PC-3 (cell line): Measurements from ENCODE around the gene MAD1L1. TPM values are rescaled to one million over a fixed set of nuclear protein-coding genes. Genes with fewer than 3 reads are reported as not detected.

Source experiments
- ATAC-seq: fragments of 200-7000 bp; cut with Tn5 transposase; 2 replicates; pipeline ENCODE4 v1.9.1; 2020; ENCODE audit warnings: mild to moderate bottlenecking, moderate library complexity
- BruUV-seq: library from RNA; stranded (reverse); fragments of 400-500 nt; replicated peaks from 2 replicates; lab custom pipeline; 2021; lab: Mats Ljungman, UMichigan
- CTCF ChIA-PET: fragments of 300-600 bp; sonication (Branson Sonifier 250); formaldehyde crosslinking; loops from one replicate; lab custom pipeline; 2022; ENCODE audit warnings: antibody characterized with exemption; lab: Charles Lee
- POLR2A ChIA-PET: fragments of 300-600 bp; sonication (Branson Sonifier 250); formaldehyde crosslinking; loops from one replicate; lab custom pipeline; 2022; ENCODE audit warnings: antibody characterized with exemption; ENCODE audit not compliant: unreplicated experiment; lab: Charles Lee
- DNase-seq: peaks from one replicate; pipeline ENCODE4 v3.0.0-alpha.2; 2015
- H2AFZ ChIP-seq: fragments of 300-600 bp; sonication (generic); 2 replicates; pipeline ENCODE4 v1.6.0; 2016; ENCODE audit warnings: antibody characterized with exemption, low read length
- H3F3A ChIP-seq: fragments of 300-600 bp; sonication (generic); one replicate; pipeline ENCODE4 v1.6.0; 2017; ENCODE audit warnings: antibody characterized with exemption, low read length, control low read depth, mild to moderate bottlenecking; ENCODE audit not compliant: unreplicated experiment
- H3K27ac ChIP-seq: fragments of 300-600 bp; sonication (generic); 2 replicates; pipeline ENCODE4 v1.5.1; 2016; ENCODE audit warnings: mild to moderate bottlenecking, low read length
- H3K27me3 ChIP-seq: fragments of 300-600 bp; sonication (generic); 2 replicates; pipeline ENCODE4 v1.6.1; 2016; ENCODE audit warnings: low read length, mixed read lengths
- H3K36me3 ChIP-seq: fragments of 300-600 bp; sonication (generic); 2 replicates; pipeline ENCODE4 v1.6.1; 2016; ENCODE audit warnings: low read depth, mixed run types, low read length, mixed read lengths
- H3K4me1 ChIP-seq: fragments of 300-600 bp; sonication (generic); 2 replicates; pipeline ENCODE4 v1.5.1; 2016; ENCODE audit warnings: low read length; ENCODE audit not compliant: insufficient read depth
- H3K4me2 ChIP-seq: fragments of 300-600 bp; sonication (generic); 2 replicates; pipeline ENCODE4 v1.6.0; 2016; ENCODE audit warnings: low read length
- H3K4me3 ChIP-seq: fragments of 300-600 bp; sonication (generic); 2 replicates; pipeline ENCODE4 v1.5.1; 2016; ENCODE audit warnings: mild to moderate bottlenecking, low read length, mixed read lengths
- H3K79me2 ChIP-seq: fragments of 300-600 bp; sonication (generic); 2 replicates; pipeline ENCODE4 v1.6.1; 2017; ENCODE audit warnings: low read length, mixed read lengths
- H3K9ac ChIP-seq: fragments of 300-600 bp; sonication (generic); 2 replicates; pipeline ENCODE4 v1.6.0; 2016; ENCODE audit warnings: mild to moderate bottlenecking, low read length
- H3K9me2 ChIP-seq: fragments of 300-600 bp; sonication (generic); replicated peaks from 2 replicates; pipeline ENCODE4 v1.6.1; 2016; ENCODE audit warnings: mixed run types, low read length, mixed read lengths
- H3K9me3 ChIP-seq: fragments of 300-600 bp; sonication (generic); 2 replicates; pipeline ENCODE4 v1.6.1; 2016; ENCODE audit warnings: low read length, mixed read lengths
- H4K20me1 ChIP-seq: fragments of 300-600 bp; sonication (generic); 2 replicates; pipeline ENCODE4 v1.6.1; 2016; ENCODE audit warnings: low read length, mixed read lengths
- CTCF ChIP-seq: fragments of 300-600 bp; sonication (generic); conservative IDR thresholded peaks from 2 replicates; pipeline ENCODE4 v1.5.1; 2017; ENCODE audit warnings: antibody characterized with exemption, low read depth, mild to moderate bottlenecking, low read length
- EZH2 ChIP-seq: fragments of 300-600 bp; sonication (generic); IDR thresholded peaks from one replicate; pipeline ENCODE4 v1.6.1; 2017; ENCODE audit warnings: antibody characterized with exemption, mild to moderate bottlenecking, low read length; ENCODE audit not compliant: unreplicated experiment
- EZH2phosphoT487 ChIP-seq: fragments of 300-600 bp; sonication (generic); IDR thresholded peaks from 2 replicates; pipeline ENCODE4 v1.6.1; 2018; ENCODE audit warnings: mild to moderate bottlenecking, antibody characterized with exemption, low read length, borderline replicate concordance
- intact Hi-C: fragments of 100-400 bp; cut with micrococcal nuclease; formaldehyde crosslinking; loops from 2 replicates; pipeline ENCODE4 v1.9.0; 2023
- total RNA-seq: library from RNA; depleted of rRNA; stranded (reverse); fragments of >200 nt; gene quantifications from 2 replicates; pipeline ENCODE4 v1.2.3, GENCODE V29; 2014

The MAD1L1 gene
- total RNA-seq, 1 experiment from 2014 or later, result 88.4 TPM

- Histone ChIP-seq H3K79me2 (no peaks in the 10 kb centered on the region), H3K36me3 (no peaks in the 10 kb centered on the region), H4K20me1 (no peaks in the 10 kb centered on the region), H3K9me3 (no peaks in the 10 kb centered on the region), H3F3A (no peaks in the 10 kb centered on the region), H3K4me2 (no peak overlapping the region), H3K9ac (no peak overlapping the region), H2AFZ (no peak overlapping the region), H3K27me3 (no peaks in the 10 kb centered on the region), H3K27ac (no peak overlapping the region), H3K4me3 (no peak overlapping the region), H3K4me1 (no peaks in the 10 kb centered on the region), H3K9me2 (no peaks in the 10 kb centered on the region)
- no peak for DNase-seq
- BruUV-seq, result no TSS peak
- POLR2A ChIA-PET, result no interaction called here
- ATAC-seq, result no peak
- CTCF ChIA-PET, result no interaction called here
- TF ChIP-seq EZH2 (no peak), CTCF (no peak), EZH2phosphoT487 (no peak)
- intact Hi-C loops, result no loop called here
Measured at GRCh38 chr7:1849351-1850041, 383.2 kb downstream of the MAD1L1 start.

- H3K9ac ChIP-seq, result no peak overlapping the region
- ChIA-PET POLR2A (no interaction called here), CTCF (interaction anchor here (0.6 kb wide), 1 partner anchor 672 kb away, joined by 3 read pairs; no protein-coding TSS in a partner anchor)
- no peak for DNase-seq
- no peaks in the 10 kb centered on the region for H3K79me2 ChIP-seq
- H3K27ac ChIP-seq, result no peak overlapping the region
- ATAC-seq, result no peak
- BruUV-seq, result no TSS peak
- no peaks in the 10 kb centered on the region for H3K36me3 ChIP-seq
- no peaks in the 10 kb centered on the region for H3K27me3 ChIP-seq
- H3K4me2 ChIP-seq, result no peak overlapping the region
- intact Hi-C loops, result no loop called here
- no peaks in the 10 kb centered on the region for H4K20me1 ChIP-seq
- H3F3A ChIP-seq, result no peaks in the 10 kb centered on the region
- H3K4me3 ChIP-seq, result no peak overlapping the region
- H3K9me2 ChIP-seq, result no peaks in the 10 kb centered on the region
- TF ChIP-seq EZH2 (no peak), CTCF (no peak), EZH2phosphoT487 (no peak)
- no peak overlapping the region for H2AFZ ChIP-seq
- no peaks in the 10 kb centered on the region for H3K9me3 ChIP-seq
- H3K4me1 ChIP-seq, result no peaks in the 10 kb centered on the region
Measured at GRCh38 chr7:1848911-1849311, 383.8 kb downstream of the MAD1L1 start.

GRCh38 chr7:1848013-1848640 lies 384.6 kb downstream of the MAD1L1 start:
- Histone ChIP-seq H3K27ac (no peak overlapping the region), H3K9me3 (no peaks in the 10 kb centered on the region), H4K20me1 (no peaks in the 10 kb centered on the region), H3F3A (no peaks in the 10 kb centered on the region), H3K4me3 (no peak overlapping the region), H3K79me2 (no peaks in the 10 kb centered on the region), H3K9me2 (no peaks in the 10 kb centered on the region), H3K4me2 (no peak overlapping the region), H2AFZ (no peak overlapping the region), H3K9ac (no peak overlapping the region), H3K27me3 (no peaks in the 10 kb centered on the region), H3K36me3 (no peaks in the 10 kb centered on the region), H3K4me1 (no peaks in the 10 kb centered on the region)
- DNase-seq (no peak), ATAC-seq (no peak)
- ChIA-PET CTCF (interaction anchor here (0.6 kb wide), 1 partner anchor 671 kb away, joined by 3 read pairs; no protein-coding TSS in a partner anchor), POLR2A (no interaction called here)
- TF ChIP-seq EZH2phosphoT487 (no peak), EZH2 (no peak), CTCF (no peak)
- BruUV-seq, result no TSS peak
- intact Hi-C loops, result no loop called here
